Thyroid gland (tissue), 4 donors: ENCODE measurements around the gene CCDC80.

Experiments used
- POLR2A ChIP-seq, 2 donors: fragments of 450-650 bp; IDR thresholded peaks; one replicate each; pipeline ENCODE4 v1.6.1; 2017; ENCODE audit warnings: antibody characterized with exemption in 2 of 2, mild to moderate bottlenecking in 2 of 2, moderate library complexity in 1 of 2
- TF ChIP-seq, protein P1 (sequence below), 6 experiments: fragments of 200-600 bp in 3 of 6; fragments of 450-650 bp in 3 of 6; sonication (generic) in 3 of 6; IDR thresholded peaks; one replicate each; pipeline ENCODE4 v1.5.1; 2016 to 2019; ENCODE audit warnings: antibody characterized with exemption in 6 of 6, mild to moderate bottlenecking in 2 of 6, inconsistent platforms in 1 of 6, moderate library complexity in 1 of 6

DNA sequence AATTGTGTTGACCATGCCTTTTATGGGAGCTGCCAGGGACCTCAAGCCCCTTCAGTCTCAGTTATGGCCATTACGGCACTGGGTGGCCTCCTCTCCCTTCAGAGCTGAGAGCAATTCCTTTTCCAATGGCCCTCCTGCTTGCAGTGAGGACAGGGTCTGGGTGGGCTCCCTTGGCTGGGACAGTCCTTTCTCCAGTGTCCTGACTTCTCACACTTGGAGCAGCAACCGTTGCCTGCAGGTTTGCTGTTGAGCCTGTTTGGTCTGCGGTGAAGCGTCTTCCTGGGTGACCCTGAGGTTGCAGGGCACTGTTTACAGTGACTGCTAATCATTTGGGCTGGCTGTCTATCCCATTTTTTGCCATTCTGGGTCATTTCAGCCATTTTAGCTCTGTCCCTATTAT is 3.5 kb upstream of the CCDC80 start:
- TF ChIP-seq, protein P1, sequence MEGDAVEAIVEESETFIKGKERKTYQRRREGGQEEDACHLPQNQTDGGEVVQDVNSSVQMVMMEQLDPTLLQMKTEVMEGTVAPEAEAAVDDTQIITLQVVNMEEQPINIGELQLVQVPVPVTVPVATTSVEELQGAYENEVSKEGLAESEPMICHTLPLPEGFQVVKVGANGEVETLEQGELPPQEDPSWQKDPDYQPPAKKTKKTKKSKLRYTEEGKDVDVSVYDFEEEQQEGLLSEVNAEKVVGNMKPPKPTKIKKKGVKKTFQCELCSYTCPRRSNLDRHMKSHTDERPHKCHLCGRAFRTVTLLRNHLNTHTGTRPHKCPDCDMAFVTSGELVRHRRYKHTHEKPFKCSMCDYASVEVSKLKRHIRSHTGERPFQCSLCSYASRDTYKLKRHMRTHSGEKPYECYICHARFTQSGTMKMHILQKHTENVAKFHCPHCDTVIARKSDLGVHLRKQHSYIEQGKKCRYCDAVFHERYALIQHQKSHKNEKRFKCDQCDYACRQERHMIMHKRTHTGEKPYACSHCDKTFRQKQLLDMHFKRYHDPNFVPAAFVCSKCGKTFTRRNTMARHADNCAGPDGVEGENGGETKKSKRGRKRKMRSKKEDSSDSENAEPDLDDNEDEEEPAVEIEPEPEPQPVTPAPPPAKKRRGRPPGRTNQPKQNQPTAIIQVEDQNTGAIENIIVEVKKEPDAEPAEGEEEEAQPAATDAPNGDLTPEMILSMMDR (IDR thresholded peaks at IDR 0.05): no peak
- TF ChIP-seq POLR2A (IDR thresholded peaks at IDR 0.05): no peak
